ENCODE data around the gene TWIST1. TPM values are rescaled to one million over a fixed set of nuclear protein-coding genes. Genes with fewer than 3 reads are reported as not detected.
A peak's percentile ranks its signal among the peaks of the same experiment; 100 is the strongest.

TWIST1 gene
- total and polyA plus RNA-seq, 2 experiments from 2014 or later = 0.24 TPM

- TF ChIP-seq, protein P1, sequence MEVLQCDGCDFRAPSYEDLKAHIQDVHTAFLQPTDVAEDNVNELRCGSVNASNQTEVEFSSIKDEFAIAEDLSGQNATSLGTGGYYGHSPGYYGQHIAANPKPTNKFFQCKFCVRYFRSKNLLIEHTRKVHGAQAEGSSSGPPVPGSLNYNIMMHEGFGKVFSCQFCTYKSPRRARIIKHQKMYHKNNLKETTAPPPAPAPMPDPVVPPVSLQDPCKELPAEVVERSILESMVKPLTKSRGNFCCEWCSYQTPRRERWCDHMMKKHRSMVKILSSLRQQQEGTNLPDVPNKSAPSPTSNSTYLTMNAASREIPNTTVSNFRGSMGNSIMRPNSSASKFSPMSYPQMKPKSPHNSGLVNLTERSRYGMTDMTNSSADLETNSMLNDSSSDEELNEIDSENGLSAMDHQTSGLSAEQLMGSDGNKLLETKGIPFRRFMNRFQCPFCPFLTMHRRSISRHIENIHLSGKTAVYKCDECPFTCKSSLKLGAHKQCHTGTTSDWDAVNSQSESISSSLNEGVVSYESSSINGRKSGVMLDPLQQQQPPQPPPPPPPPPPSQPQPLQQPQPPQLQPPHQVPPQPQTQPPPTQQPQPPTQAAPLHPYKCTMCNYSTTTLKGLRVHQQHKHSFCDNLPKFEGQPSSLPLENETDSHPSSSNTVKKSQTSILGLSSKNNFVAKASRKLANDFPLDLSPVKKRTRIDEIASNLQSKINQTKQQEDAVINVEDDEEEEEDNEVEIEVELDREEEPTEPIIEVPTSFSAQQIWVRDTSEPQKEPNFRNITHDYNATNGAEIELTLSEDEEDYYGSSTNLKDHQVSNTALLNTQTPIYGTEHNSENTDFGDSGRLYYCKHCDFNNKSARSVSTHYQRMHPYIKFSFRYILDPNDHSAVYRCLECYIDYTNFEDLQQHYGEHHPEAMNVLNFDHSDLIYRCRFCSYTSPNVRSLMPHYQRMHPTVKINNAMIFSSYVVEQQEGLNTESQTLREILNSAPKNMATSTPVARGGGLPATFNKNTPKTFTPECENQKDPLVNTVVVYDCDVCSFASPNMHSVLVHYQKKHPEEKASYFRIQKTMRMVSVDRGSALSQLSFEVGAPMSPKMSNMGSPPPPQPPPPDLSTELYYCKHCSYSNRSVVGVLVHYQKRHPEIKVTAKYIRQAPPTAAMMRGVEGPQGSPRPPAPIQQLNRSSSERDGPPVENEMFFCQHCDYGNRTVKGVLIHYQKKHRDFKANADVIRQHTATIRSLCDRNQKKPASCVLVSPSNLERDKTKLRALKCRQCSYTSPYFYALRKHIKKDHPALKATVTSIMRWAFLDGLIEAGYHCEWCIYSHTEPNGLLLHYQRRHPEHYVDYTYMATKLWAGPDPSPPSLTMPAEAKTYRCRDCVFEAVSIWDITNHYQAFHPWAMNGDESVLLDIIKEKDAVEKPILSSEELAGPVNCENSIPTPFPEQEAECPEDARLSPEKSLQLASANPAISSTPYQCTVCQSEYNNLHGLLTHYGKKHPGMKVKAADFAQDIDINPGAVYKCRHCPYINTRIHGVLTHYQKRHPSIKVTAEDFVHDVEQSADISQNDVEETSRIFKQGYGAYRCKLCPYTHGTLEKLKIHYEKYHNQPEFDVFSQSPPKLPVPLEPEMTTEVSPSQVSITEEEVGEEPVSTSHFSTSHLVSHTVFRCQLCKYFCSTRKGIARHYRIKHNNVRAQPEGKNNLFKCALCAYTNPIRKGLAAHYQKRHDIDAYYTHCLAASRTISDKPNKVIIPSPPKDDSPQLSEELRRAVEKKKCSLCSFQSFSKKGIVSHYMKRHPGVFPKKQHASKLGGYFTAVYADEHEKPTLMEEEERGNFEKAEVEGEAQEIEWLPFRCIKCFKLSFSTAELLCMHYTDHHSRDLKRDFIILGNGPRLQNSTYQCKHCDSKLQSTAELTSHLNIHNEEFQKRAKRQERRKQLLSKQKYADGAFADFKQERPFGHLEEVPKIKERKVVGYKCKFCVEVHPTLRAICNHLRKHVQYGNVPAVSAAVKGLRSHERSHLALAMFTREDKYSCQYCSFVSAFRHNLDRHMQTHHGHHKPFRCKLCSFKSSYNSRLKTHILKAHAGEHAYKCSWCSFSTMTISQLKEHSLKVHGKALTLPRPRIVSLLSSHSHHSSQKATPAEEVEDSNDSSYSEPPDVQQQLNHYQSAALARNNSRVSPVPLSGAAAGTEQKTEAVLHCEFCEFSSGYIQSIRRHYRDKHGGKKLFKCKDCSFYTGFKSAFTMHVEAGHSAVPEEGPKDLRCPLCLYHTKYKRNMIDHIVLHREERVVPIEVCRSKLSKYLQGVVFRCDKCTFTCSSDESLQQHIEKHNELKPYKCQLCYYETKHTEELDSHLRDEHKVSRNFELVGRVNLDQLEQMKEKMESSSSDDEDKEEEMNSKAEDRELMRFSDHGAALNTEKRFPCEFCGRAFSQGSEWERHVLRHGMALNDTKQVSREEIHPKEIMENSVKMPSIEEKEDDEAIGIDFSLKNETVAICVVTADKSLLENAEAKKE (CRISPR knock-in tag; IDR thresholded peaks at IDR 0.05) = no peak
Observed at GRCh38 chr7:19094598-19095352, 22.7 kb downstream of the TWIST1 start (continued).

GRCh38 chr7:19094138-19094537 is 23.3 kb downstream of the TWIST1 start:
- Histone ChIP-seq H3K4me1 (ENCODE audit: insufficient read depth) (peaks cover 32% of the 10 kb centered on the region), H3K4me2 (peak overlapping the region; percentile 53; the same call in 1 of the 2 replicates), H3K9me2 (ENCODE audit: insufficient read depth) (no peaks in the 10 kb centered on the region), H3F3A (replicated peaks; ENCODE audit: low read depth) (no peaks in the 10 kb centered on the region), H3K27me3 (ENCODE audit: insufficient read depth) (no peaks in the 10 kb centered on the region), H3K36me3 (ENCODE audit: insufficient read depth) (no peaks in the 10 kb centered on the region), H2AFZ (no peak overlapping the region), H3K4me3 (no peak overlapping the region), H4K20me1 (replicated peaks; ENCODE audit: insufficient read depth) (no peaks in the 10 kb centered on the region), H3K27ac (ENCODE audit: low read depth) (no peak overlapping the region), H3K79me2 (replicated peaks; ENCODE audit: insufficient read depth) (no peaks in the 10 kb centered on the region)
- DNase-seq (ENCODE audit: low spot score) (no peak), ATAC-seq (no peak)
- Mint-ChIP-seq H3K4me1 (peaks cover 24% of the 10 kb centered on the region), H3K27ac (no peak overlapping the region), H3K27me3 (ENCODE audit: insufficient read depth, low read depth, poor library complexity) (no peaks in the 10 kb centered on the region), H3K36me3 (ENCODE audit: low read depth) (no peaks in the 10 kb centered on the region), H3K9me3 (no peaks in the 10 kb centered on the region), H3K4me3 (no peak overlapping the region)
- TF ChIP-seq EZH2phosphoT487 (IDR thresholded peaks at IDR 0.05; ENCODE audit: unreplicated experiment) = no peak

Data from GM23338 (cell line).